HG02588 (cell line): ENCODE measurements around the gene PLEKHB2.
A peak's percentile ranks its signal among the peaks of the same experiment; 100 is the strongest.
"Not testable (repeated sequence)": the region's sequence is repeated elsewhere in the genome, so short reads cannot be mapped to it uniquely, and the experiment has no call there.

Experiments used
- ATAC-seq: cut with Tn5 transposase; IDR thresholded peaks from one replicate; pipeline ENCODE4 v1.9.1; 2021; ENCODE audit warnings: mild to moderate bottlenecking, moderate library complexity; ENCODE audit not compliant: unreplicated experiment

The PLEKHB2 gene

DNA sequence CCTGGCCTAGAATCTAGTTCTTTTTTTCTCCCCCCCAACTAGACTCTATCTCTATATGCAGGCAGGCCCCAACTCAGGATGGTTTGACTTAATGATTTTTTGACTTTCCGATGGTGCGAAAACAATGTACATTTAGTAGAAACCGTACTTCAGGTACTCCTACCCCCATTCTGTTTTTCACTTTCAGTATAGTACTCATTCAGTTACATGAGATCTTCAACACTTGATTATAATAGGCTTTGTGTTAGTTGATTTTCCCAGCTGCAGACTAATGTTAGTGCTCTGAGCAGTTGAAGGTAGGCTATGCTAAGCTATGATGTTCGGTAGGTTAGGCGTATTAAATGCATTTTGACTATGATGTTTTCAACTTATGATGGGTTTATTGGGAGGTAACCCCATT is 37.7 kb downstream of the PLEKHB2 start:
- no peak for ATAC-seq

DNA sequence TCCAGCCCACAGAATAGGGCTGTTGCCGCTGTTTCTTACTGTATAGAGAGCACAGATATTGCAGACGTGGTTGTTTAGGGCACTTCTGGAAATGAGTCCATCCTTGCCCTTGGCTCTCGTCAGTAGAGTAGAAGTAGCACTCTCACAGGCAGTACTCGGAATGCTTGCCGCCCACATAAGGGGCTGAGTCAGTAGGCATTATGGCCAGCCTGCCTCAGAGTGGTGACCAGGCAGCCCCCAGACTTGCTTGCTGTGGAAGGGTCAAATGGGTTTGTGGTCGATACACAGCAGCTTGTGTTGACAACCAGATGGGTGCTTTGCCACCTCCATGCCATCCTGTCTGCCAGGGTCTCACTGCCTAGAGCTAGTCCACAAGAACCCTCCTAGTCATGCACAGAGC is 38.7 kb downstream of the PLEKHB2 start:
- no peak for ATAC-seq

DNA sequence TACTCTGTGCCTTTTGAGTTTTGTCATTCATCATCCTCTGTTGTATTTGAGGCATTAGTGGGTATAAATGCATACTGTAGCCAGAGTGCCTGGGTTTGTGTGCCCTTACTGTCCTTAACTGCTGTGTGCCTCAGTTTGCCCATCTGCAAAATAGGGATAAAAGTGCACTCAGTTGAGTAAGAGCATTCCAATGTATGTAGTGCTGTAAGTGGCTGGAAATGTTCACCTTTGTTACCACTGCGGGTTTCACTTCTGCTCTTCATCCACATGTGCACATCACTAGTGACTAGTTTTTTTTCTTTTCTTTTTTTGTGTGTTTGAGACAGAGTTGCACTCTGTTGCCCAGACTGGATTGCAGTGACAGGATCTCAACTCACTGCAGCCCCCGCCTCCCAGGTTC is 39.9 kb downstream of the PLEKHB2 start:
- peak; percentile 70 for ATAC-seq

DNA sequence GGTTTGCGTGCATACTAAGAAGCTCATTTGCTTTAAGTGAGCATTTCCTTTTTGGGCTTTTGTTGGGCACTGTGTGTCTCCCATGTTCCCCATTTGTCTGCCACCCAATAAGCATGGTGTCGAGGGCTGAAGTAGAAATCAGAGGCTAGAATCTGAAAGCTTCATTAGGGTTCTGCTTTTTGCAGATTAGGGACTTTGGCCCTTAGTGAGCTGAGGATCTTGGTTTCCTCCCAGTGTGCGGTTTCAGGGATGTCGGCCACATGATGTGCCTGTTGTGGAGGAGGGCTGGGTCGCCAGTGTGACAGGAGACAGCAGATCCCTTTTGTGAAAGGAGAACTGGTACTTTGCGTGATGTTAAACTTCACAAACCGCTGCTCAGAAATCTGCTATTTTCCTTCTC is 41.1 kb downstream of the PLEKHB2 start:
- no peak for ATAC-seq

DNA sequence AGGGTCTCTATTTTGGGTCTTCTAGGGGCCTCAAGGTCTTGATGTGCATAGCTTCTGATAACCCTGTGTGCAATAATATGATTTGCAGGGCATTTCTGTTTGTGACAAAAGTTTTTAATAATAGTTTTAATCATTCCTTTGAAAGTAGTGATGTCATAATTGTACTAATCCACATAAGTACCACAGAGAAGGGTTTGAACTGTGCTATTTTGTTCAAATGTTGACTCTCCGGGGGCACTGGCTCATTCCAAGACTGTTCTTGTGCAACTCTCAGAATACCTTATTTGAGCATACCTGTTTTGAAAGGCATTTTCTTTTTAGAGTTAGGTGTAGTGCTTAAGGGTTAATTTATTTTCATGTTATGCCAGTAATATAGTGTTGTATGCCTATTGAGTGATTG is 41.6 kb downstream of the PLEKHB2 start:
- no peak for ATAC-seq

DNA sequence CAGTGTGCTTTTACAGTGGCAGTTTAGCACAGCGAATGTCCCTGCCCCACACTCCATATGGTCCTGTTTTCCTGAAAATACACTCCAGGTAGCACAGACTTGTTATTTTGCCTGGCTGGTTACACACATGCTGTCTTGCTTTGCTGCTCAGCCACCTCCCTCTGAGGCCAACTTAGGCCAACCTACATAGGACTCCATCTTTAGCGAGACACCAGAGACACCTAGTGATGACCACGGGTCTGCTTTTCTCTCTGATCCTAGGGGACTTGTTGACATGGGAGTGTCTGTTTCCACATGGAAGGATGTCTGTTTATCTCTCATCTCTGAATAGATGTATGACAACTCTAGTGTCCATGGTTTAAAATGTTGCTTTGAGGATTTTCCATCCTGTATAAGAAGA is 43.3 kb downstream of the PLEKHB2 start:
- ATAC-seq, result no peak

DNA sequence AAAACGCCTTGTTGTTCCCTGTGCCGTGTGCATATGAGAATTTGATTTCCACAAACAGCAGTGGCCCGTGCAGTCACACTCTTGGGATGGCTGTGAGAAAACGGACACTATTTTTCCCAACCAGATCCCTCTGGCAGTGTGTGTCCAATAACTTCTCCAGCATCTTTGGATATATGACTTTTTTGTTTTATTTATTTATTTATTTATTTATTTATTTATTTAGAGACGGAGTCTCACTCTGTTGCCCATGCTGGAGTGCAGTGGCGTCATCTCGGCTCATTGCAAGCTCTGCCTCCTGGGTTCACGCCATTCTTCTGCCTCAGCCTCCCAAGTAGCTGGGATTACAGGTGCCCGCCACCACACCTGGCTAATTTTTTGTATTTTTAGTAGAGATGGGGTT is 45.0 kb downstream of the PLEKHB2 start:
- ATAC-seq, result not testable (repeated sequence)

DNA sequence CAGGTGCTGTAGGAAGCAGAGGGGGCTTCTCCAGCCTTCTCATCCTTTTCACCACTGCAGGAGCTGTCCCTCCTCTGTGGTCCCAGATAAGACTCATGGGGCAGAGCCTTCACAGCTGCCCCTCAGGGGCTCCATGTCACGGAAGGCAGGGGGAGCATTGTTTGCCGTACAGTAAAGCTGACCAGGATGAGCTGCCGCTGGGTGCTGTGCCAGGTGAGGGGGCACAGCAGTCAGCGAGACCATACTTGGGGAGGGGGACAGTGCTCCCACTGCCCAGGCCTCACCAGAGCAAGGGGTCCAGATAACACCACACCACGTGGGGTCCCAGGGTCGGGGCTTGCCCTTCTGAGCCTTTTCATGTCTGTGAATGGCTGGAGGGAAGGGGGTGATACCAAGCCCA is 46.3 kb downstream of the PLEKHB2 start:
- ATAC-seq, result no peak

DNA sequence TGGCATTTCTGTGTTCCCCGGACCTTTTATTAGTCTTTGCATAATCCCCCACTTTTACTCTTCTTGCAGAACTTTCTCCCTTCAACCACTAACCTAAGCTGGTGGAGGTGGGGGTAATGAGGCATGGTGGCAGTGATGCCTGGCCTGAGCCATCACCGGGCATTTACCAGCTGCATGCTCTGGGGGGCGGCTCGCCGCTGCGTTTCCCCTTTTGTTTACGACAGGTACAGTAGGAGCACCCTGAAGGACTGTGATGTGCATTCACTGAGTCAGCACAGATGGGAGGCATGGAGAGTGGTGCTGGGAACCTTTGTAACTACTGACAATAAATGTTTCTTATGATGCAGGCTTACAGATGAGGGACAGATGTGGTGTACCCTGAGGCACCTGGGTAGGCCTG is 46.9 kb downstream of the PLEKHB2 start:
- no peak for ATAC-seq

DNA sequence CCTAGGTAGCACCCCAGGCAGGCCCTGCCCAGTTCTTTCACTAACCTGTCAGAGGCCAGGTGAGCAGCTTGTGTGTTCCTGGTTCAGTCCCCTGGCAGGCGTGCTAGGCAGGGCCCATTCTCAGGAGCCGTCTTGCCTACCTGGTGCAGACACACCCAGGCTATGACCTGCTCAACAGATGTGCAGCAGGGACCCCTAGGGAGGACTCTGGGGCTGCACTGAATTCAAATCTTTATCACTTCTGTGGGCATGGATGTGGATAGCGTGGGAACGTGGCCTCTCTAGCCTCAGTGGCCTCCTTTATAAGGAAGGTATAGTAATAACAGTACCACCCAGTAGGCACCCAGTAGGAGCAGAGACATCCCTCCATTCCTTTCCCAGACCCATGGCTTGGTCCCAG is 48.4 kb downstream of the PLEKHB2 start:
- no peak for ATAC-seq

DNA sequence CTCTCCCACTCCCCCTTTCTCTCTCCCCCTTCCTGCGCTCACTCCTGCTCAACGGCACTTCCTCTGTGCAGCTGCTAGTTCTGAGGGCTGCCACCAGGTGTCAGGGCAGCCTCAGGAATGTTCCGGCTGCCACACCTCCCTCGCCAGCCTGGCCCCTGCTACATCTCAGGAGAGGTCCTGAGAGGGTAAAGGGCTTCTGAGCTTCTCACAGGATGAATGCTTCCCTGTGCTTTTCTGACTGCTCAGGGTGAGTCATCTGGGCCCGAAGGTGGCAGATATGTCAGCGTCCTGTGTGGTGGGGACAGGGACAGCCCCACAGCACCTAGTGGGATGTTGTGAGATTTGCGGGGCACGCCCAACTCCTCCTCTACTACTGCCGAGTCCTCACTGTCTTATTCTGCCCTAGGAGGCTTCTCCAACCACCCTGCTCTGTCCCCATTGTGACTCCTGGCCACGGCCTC is 49.0 kb downstream of the PLEKHB2 start:
- peak; percentile 88 for ATAC-seq

DNA sequence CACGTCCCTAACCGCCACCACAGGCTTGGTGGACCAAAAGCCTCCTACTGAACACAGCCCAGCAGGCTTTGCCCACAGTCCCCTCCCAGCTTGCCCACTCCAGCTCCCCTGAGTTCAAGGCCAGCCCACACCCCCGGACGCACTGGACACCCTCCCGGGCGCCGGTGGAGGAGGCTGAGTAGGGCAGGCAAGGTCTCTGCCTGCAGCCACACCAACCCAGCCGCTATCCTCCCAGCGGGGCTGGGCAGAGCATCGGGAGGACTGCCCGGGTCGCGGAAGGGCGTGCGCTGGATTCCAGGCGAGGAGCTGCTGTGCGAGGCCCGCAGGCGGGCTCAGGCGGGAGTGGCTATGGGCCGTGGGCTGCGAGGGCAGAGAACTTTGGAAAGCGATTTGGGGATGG is 49.5 kb downstream of the PLEKHB2 start:
- no peak for ATAC-seq

DNA sequence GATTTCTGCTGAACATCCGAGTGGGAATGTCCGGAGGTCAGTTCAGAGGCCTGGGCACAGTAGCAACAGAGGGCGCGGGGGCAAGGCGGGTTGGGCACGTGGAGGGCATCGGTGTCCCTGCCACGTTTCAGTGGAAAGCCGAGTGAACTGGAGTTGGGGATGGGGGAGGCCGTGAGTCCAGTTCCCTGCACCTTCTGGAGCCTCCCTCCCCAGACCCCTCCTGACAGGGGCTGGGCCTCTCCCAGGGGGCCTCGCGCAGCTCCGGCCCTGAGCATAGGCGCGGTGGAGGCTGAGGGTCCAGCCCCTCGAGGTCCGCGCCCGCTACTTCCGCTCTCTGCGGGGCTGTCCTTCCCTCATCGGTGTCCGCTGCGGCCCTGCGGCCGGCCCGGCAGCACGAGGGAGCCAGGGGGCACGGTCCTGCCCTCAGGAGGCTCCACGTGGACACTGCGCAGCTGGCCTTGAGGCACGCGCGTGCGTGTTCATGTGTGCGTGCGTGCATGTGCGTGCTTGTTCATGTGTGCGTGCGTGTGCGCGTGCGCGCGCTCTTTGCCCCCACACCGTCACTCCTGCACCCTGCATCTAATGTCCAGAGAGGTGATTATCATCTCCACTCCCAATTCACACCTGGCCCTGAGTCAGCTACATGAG is 50.2 kb downstream of the PLEKHB2 start:
- ATAC-seq, result no peak

DNA sequence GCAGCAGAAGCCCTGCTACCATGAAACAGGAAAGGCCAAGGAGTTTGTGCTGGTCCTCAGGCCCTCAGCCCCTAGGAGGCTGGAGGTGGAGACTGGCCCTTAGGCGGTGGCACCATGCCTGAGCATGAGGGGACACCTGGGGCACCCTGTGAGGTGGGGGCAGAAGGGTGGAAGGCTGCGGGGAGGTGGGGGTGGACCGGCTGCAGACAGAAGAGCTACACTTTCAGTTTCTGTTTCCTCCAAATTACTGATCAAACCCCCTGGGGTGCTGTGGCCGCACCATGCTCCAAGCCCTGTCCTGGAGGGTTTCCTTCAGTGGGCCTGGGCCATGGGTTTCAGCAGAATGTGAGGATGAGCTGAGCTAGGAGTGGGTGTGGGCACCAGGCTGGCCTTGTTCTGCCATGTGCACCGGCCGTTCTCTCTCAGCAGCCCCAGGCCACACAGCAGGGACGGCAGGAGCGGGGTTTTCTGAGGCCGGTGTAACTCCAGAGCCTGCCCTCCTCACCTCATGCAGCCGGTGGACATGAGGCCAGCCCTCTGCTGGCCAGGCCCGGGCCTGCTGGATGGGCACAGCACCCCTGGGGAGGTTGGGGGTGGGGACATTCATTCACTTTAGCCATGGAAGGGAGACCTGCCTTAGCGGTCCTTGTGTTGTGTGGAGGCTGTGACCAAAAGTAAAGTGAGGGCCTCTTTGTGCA is 51.5 kb downstream of the PLEKHB2 start:
- no peak for ATAC-seq

DNA sequence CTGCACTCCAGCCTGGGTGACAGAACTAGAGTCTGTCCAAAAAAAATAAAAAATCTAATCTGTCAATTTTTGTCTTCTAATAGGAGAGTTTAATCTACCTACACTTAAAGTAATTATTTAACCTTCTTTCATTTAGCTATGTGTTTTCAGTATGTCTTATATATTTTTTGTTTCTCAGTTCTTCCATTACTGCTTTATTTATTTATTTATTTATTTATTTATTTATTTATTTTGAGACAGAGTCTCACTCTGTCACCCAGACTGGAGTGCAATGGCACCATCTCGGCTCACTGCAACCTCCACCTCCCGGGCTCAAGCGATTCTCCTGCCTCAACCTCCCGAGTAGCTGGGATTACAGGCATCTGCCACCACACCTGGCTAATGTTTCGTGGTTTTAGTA is 60.4 kb downstream of the PLEKHB2 start:
- ATAC-seq, result not testable (repeated sequence)

DNA sequence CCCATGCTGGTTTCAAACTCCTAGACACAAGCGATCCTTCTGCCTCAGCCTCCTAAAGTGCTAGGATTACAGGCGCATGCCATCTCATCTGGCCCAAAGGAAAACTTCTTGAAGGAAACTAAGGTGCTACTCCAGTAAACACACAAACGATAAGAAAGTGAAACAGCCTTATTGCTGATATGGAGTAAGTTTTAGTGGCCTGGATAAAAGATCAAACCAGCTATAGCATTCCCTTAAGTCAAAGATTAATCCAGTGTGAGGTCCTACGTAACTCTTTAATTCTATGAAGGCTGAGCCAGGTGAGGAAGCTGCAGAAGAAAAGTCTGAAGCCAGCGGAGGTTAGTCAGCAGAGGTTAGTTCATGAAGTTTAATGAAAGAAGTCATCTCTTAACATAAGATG is 63.4 kb downstream of the PLEKHB2 start:
- ATAC-seq, result no peak

DNA sequence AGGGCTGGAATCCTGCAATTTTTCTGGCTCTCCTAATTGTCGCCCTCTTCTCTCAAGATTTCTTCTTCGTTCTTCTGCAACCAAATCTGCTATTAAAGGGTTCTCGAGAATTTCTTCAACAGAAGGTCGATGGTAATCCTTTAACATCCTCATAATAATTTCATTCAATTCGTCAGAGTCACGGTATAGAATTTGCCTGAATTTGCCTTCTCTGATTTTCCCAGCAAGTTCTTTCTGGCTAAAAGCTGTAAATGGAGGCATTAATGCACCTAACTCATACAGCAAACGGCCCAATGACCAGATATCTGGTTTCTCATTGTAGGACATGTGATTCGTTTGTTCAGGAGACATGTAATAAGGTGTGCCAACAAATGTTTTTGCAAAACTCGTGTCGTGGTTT is 72.9 kb downstream of the PLEKHB2 start:
- not testable (repeated sequence) for ATAC-seq

DNA sequence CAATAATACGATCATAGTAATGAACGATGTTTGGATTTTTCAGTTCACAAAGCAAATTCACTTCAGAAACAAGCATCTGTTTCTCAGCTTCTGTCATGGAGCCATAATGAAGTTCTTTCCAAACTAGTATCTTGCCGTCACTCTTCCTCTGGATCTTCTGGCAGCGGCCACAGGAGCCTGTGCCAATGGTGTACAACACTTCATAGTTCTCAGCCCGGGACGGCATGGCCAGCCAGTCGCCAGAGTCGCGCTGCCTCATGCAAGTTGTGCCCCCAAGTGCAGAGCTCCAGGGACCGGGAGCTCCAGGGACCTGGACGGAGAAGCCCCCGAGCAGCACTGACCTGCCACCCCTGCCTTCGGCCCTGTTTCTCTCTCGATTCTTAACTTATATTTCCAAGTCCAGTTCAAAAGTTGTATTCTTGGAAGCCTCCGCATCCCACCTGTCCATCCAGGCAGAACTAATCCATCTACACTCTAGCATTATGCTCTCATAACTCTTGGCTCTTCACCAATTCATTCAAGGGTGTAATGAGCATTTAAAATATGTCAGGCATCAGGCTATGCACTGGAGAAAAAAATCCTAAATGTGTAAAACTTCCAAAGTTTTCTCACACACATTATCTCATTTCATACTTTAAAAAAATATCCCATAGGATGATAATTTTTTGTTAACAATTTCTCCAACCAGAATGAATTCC is 73.7 kb downstream of the PLEKHB2 start:
- ATAC-seq, result not testable (repeated sequence)

DNA sequence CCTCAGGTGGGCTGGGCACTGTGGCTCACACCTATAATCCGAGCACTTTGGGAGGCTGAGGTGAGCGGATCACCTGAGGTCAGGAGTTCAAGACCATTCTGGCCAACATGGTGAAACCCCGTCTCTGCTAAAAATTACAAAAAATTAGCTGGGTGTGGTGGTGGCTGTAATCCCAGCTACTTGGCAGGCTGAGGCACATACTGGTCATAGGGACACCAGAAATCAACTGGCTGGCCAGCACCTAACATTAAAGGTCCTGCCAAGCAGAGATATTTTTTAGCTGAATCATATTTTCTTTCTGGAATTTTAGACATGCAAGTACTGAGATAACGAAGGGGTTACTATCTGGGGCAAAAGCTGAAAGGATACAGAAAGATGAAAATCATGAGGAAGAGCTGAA is 76.3 kb downstream of the PLEKHB2 start:
- ATAC-seq, result not testable (repeated sequence)

DNA sequence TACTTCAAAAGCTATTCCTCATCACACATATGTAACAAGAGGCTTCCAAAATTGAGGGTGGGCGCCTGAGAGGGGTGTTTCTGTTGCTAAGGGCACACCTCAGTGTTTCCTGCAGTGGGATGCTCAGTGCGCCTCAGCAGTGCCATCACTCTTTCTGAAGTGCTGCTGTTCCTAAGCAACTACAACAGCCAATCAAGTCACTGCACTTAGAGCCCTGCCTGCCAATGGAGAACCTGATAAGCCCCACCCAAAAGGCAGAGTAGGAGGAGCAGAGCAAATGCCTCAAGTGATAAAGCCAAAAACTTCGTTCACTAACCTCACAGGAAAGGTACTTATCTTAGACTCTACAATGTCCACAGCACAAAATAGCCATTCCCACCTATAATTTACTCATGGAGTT is 88.3 kb downstream of the PLEKHB2 start:
- ATAC-seq, result not testable (repeated sequence)

DNA sequence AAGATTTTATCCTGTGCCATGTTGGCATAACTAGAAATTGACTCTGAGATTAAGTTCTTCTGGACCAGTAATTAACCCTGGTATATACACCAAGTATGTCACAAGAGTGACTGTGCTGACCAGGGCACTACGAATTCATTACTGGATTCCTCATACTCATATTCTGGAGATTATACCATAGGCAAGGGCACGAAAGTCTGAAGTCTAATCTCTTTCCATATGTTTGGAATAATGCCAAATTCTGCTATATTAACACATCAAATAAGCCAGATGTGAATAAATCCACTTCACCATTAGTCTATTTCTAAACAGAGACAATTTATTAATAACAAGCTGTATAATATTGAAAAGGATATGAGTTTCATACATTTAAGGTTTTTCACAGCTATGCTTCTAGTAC is 91.0 kb downstream of the PLEKHB2 start:
- not testable (repeated sequence) for ATAC-seq
